ENCODE measurements around the gene BAIAP2. TPM values are rescaled to one million over a fixed set of nuclear protein-coding genes. Genes with fewer than 3 reads are reported as not detected.
A peak's percentile ranks its signal among the peaks of the same experiment; 100 is the strongest.

BAIAP2 gene
- total and polyA plus RNA-seq, 10 of the 15 experiments (the other 5 are each of a cell fraction or from before 2014, with no cell fraction given) = 0.15 to 1.2 (median 0.46) TPM; not detected in 2

- 80% methylated on average over 15 of the region's 15 CpGs for WGBS (ENCODE audit: insufficient coverage, insufficient replicate concordance, low lambda C conversion rate, missing lambda C conversion rate)
- intact Hi-C loops (cut with micrococcal nuclease; ENCODE audit: unreplicated experiment) (no loop called here), in situ Hi-C loops (cut with MboI) (loop anchor here (25.0 kb wide), 1 partner anchor 349 kb away; no protein-coding TSS in a partner anchor)
- DNase-seq (ENCODE audit: low read depth, low spot score) (no peak), FAIRE-seq (no peak), ATAC-seq (no peak)
- Histone ChIP-seq H3K27me3 (replicated peaks in 1 of 2; ENCODE audit: control insufficient read depth in 2 of 2, insufficient read depth in 2 of 2, low read length in 1 of 2) (no peaks in the 10 kb centered on the region), H4K20me1 (ENCODE audit: control insufficient read depth, insufficient read depth) (no peaks in the 10 kb centered on the region), H3K9ac (ENCODE audit: control insufficient read depth, insufficient read depth, low read length) (no peak overlapping the region), H3K4me2 (ENCODE audit: control insufficient read depth, insufficient read depth) (no peak overlapping the region), H3K27ac (ENCODE audit: control insufficient read depth, insufficient read depth) (no peak overlapping the region), H3K79me2 (ENCODE audit: control insufficient read depth, insufficient read depth, low read length) (no peaks in the 10 kb centered on the region), H3K9me3 (replicated peaks; ENCODE audit: control insufficient read depth, insufficient read depth, low read length) (no peaks in the 10 kb centered on the region), H3K4me1 (ENCODE audit: control insufficient read depth, insufficient read depth, low read length) (no peaks in the 10 kb centered on the region), H2AFZ (ENCODE audit: control insufficient read depth, low read depth, low read length) (no peak overlapping the region), H3K4me3 (no peak overlapping the region), H3K36me3 (ENCODE audit: control insufficient read depth in 2 of 2, insufficient read depth in 2 of 2, low read length in 1 of 2) (no peaks in the 10 kb centered on the region)
- ChIA-PET POLR2A (no interaction called here), SMC1A (ENCODE audit: uncharacterized antibody, unreplicated experiment) (no interaction called here), CTCF (no interaction called here), RAD21 (ENCODE audit: unreplicated experiment) (no interaction called here)
- no TSS peak for BruUV-seq (replicated peaks)
- no peak for TF ChIP-seq HDAC6 (IDR thresholded peaks at IDR 0.05; ENCODE audit: unreplicated experiment)
- TF ChIP-seq, protein P1, sequence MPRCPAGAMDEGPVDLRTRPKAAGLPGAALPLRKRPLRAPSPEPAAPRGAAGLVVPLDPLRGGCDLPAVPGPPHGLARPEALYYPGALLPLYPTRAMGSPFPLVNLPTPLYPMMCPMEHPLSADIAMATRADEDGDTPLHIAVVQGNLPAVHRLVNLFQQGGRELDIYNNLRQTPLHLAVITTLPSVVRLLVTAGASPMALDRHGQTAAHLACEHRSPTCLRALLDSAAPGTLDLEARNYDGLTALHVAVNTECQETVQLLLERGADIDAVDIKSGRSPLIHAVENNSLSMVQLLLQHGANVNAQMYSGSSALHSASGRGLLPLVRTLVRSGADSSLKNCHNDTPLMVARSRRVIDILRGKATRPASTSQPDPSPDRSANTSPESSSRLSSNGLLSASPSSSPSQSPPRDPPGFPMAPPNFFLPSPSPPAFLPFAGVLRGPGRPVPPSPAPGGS (IDR thresholded peaks at IDR 0.05; ENCODE audit: borderline replicate concordance, insufficient read depth, low read depth, low read length, poor library complexity, severe bottlenecking) = peak; percentile 20
These were observed 103.1 kb downstream of the BAIAP2 start for GRCh38 chr17:81138083-81138482.

- Histone ChIP-seq H2AFZ (ENCODE audit: control insufficient read depth, low read depth, low read length) (no peak overlapping the region), H3K27me3 (replicated peaks in 1 of 2; ENCODE audit: control insufficient read depth in 2 of 2, insufficient read depth in 2 of 2, low read length in 1 of 2) (no peaks in the 10 kb centered on the region), H4K20me1 (ENCODE audit: control insufficient read depth, insufficient read depth) (no peaks in the 10 kb centered on the region), H3K79me2 (ENCODE audit: control insufficient read depth, insufficient read depth, low read length) (no peaks in the 10 kb centered on the region), H3K4me3 (no peak overlapping the region), H3K9ac (ENCODE audit: control insufficient read depth, insufficient read depth, low read length) (no peak overlapping the region), H3K36me3 (ENCODE audit: control insufficient read depth in 2 of 2, insufficient read depth in 2 of 2, low read length in 1 of 2) (no peaks in the 10 kb centered on the region), H3K9me3 (replicated peaks; ENCODE audit: control insufficient read depth, insufficient read depth, low read length) (no peaks in the 10 kb centered on the region), H3K27ac (ENCODE audit: control insufficient read depth, insufficient read depth) (no peak overlapping the region), H3K4me1 (ENCODE audit: control insufficient read depth, insufficient read depth, low read length) (no peaks in the 10 kb centered on the region), H3K4me2 (ENCODE audit: control insufficient read depth, insufficient read depth) (no peak overlapping the region)
- TF ChIP-seq PBX3 (IDR thresholded peaks at IDR 0.05; ENCODE audit: insufficient replicate concordance, low read depth, low read length) (peak; percentile 0), TCF3 (IDR thresholded peaks at IDR 0.05; ENCODE audit: borderline replicate concordance, insufficient read depth, low read depth, low read length) (peak; percentile 67), USF1 (IDR thresholded peaks at IDR 0.05; ENCODE audit: borderline replicate concordance, extremely low read length, insufficient read depth, low read depth, low read length) (no peak)
- in situ Hi-C loops (cut with MboI) = loop anchor here (25.0 kb wide), 1 partner anchor 349 kb away; no protein-coding TSS in a partner anchor
- 88% methylated on average over 25 of the region's 25 CpGs for WGBS (ENCODE audit: insufficient coverage, insufficient replicate concordance, low lambda C conversion rate, missing lambda C conversion rate)
- no peak for ATAC-seq
- ChIA-PET SMC1A (ENCODE audit: uncharacterized antibody, unreplicated experiment) (no interaction called here), POLR2A (no interaction called here), CTCF (no interaction called here), RAD21 (ENCODE audit: unreplicated experiment) (no interaction called here)
- intact Hi-C loops (cut with micrococcal nuclease; ENCODE audit: unreplicated experiment) = no loop called here
- no peak for FAIRE-seq
- BruUV-seq (replicated peaks) = no TSS peak
- DNase-seq (ENCODE audit: low read depth, low spot score) = no peak
These were observed 103.5 kb downstream of the BAIAP2 start for GRCh38 chr17:81138500-81138899.
